ENCODE measurements around the gene IP6K2. TPM values are rescaled to one million over a fixed set of nuclear protein-coding genes. Genes with fewer than 3 reads are reported as not detected.
A peak's percentile ranks its signal among the peaks of the same experiment; 100 is the strongest.

IP6K2 gene
- total and polyA plus RNA-seq, 2 of the 13 experiments (the other 11 are each of a cell fraction or from before 2014, with no cell fraction given): 85.5 to 112 TPM

DNA sequence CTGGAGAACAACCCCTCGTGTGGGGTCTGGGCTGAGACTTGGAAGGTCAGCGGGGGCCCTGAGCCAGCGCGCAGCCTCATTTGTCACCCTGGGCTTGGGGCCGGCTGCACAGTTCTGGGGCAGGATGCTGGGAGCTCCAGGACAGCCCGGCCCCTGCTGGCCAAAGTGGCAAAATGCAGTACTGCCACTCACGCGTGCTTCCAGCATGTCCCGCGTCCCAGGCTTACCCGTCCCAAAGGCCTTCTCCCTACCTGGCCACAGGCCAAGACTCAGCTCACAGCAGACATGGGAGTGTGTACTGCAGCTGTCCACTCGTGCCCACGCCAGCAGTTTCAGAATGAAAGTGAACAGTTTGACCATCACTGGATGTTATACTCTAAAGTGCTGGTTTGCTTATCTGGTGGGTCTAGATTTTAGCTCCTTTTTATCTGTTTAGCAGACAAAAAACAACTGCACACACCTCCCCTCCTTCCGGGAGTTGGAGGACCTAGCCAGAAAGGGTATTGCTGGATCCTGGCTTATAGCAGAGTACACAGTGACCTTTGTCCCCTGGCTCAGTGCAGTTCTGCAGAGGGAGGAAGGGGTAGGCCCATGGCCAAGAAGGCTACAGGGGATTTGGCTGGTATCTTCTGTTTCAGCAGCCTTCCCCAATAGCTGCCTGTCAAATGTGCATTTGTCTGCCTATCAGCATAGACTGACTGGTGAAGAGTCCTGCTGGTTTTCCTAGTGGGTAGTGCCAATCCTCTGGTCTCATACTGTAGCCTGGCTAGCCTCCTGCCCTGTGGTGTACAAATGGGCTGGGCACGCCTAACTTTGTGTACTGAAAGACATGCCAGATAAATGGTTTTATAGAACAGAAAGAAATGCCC is 23.2 kb upstream of the IP6K2 start (continued):
- TF ChIP-seq, protein P1, sequence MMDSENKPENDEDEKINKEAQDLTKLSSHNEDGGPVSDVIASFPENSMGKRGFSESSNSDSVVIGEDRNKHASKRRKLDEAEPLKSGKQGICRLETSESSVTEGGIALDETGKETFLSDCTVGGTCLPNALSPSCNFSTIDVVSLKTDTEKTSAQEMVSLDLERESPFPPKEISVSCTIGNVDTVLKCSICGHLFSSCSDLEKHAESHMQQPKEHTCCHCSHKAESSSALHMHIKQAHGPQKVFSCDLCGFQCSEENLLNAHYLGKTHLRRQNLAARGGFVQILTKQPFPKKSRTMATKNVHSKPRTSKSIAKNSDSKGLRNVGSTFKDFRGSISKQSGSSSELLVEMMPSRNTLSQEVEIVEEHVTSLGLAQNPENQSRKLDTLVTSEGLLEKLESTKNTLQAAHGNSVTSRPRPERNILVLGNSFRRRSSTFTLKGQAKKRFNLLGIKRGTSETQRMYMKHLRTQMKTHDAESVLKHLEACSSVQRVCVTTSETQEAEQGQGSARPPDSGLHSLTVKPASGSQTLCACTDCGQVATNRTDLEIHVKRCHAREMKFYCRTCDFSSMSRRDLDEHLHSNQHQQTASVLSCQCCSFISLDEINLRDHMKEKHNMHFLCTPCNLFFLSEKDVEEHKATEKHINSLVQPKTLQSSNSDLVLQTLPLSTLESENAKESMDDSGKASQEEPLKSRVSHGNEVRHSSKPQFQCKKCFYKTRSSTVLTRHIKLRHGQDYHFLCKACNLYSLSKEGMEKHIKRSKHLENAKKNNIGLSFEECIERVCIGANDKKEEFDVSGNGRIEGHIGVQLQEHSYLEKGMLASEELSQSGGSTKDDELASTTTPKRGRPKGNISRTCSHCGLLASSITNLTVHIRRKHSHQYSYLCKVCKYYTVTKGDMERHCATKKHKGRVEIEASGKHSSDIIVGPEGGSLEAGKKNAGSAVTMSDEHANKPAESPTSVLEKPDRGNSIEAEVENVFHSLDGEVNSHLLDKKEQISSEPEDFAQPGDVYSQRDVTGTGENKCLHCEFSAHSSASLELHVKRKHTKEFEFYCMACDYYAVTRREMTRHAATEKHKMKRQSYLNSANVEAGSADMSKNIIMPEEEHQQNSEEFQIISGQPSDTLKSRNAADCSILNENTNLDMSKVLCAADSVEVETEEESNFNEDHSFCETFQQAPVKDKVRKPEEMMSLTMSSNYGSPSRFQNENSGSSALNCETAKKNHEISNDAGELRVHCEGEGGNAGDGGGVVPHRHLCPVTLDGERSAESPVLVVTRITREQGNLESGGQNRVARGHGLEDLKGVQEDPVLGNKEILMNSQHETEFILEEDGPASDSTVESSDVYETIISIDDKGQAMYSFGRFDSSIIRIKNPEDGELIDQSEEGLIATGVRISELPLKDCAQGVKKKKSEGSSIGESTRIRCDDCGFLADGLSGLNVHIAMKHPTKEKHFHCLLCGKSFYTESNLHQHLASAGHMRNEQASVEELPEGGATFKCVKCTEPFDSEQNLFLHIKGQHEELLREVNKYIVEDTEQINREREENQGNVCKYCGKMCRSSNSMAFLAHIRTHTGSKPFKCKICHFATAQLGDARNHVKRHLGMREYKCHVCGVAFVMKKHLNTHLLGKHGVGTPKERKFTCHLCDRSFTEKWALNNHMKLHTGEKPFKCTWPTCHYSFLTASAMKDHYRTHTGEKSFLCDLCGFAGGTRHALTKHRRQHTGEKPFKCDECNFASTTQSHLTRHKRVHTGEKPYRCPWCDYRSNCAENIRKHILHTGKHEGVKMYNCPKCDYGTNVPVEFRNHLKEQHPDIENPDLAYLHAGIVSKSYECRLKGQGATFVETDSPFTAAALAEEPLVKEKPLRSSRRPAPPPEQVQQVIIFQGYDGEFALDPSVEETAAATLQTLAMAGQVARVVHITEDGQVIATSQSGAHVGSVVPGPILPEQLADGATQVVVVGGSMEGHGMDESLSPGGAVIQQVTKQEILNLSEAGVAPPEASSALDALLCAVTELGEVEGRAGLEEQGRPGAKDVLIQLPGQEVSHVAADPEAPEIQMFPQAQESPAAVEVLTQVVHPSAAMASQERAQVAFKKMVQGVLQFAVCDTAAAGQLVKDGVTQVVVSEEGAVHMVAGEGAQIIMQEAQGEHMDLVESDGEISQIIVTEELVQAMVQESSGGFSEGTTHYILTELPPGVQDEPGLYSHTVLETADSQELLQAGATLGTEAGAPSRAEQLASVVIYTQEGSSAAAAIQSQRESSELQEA (CRISPR knock-in tag; IDR thresholded peaks at IDR 0.05; ENCODE audit: not compliant biosample characterization): no peak
- peak; percentile 78 for TF ChIP-seq ZNF605 (CRISPR knock-in tag; IDR thresholded peaks at IDR 0.05)
- peak; percentile 76 for TF ChIP-seq MED1 (CRISPR knock-in tag; IDR thresholded peaks at IDR 0.05)
- peak; percentile 72; the same call in 1 of the 2 replicates for TF ChIP-seq ZFP82 (CRISPR knock-in tag; IDR thresholded peaks at IDR 0.05; ENCODE audit: borderline replicate concordance)
- TF ChIP-seq IKZF1 (IDR thresholded peaks at IDR 0.05): no peak
- TF ChIP-seq HNRNPUL1 (IDR thresholded peaks at IDR 0.05; ENCODE audit: low read depth, low read length): no peak
- TF ChIP-seq ZSCAN12 (CRISPR knock-in tag; IDR thresholded peaks at IDR 0.05): no peak
- peak; percentile 61; the same call in 1 of the 2 replicates for TF ChIP-seq HIVEP1 (CRISPR knock-in tag; IDR thresholded peaks at IDR 0.05)
- TF ChIP-seq MTF2 (CRISPR knock-in tag; IDR thresholded peaks at IDR 0.05; ENCODE audit: borderline replicate concordance): 0 out of 2 replicates have a peak, but pooled peaks have one; percentile 30
- TF ChIP-seq, protein P2, sequence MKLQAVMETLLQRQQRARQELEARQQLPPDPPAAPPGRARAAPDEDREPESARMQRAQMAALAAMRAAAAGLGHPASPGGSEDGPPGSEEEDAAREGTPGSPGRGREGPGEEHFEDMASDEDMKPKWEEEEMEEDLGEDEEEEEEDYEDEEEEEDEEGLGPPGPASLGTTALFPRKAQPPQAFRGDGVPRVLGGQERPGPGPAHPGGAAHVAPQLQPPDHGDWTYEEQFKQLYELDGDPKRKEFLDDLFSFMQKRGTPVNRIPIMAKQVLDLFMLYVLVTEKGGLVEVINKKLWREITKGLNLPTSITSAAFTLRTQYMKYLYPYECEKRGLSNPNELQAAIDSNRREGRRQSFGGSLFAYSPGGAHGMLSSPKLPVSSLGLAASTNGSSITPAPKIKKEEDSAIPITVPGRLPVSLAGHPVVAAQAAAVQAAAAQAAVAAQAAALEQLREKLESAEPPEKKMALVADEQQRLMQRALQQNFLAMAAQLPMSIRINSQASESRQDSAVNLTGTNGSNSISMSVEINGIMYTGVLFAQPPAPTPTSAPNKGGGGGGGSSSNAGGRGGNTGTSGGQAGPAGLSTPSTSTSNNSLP (IDR thresholded peaks at IDR 0.05; ENCODE audit: low read depth, low read length): no peak
- TF ChIP-seq ZNF644 (CRISPR knock-in tag; IDR thresholded peaks at IDR 0.05; ENCODE audit: low read depth): no peak
- TF ChIP-seq ZBTB39 (CRISPR knock-in tag; IDR thresholded peaks at IDR 0.05): peak; percentile 85; the same call in 1 of the 2 replicates
- no peak for TF ChIP-seq SNRNP70 (IDR thresholded peaks at IDR 0.05; ENCODE audit: low read depth, low read length)
- no peak; the same call in none of the 2 replicates for TF ChIP-seq NR2F6 (IDR thresholded peaks at IDR 0.05)
- peak; percentile 4; the same call in 1 of the 2 replicates for TF ChIP-seq NR2F6 (CRISPR knock-in tag; IDR thresholded peaks at IDR 0.05)
- TF ChIP-seq MXD1 (CRISPR knock-in tag; IDR thresholded peaks at IDR 0.05): peak; percentile 77
- 0 out of 2 replicates have a peak, but pooled peaks have one; percentile 41 for TF ChIP-seq SSRP1 (CRISPR knock-in tag; IDR thresholded peaks at IDR 0.05)

Data from HepG2 (cell line).